ENCODE measurements around the gene ZNF276.

DNA sequence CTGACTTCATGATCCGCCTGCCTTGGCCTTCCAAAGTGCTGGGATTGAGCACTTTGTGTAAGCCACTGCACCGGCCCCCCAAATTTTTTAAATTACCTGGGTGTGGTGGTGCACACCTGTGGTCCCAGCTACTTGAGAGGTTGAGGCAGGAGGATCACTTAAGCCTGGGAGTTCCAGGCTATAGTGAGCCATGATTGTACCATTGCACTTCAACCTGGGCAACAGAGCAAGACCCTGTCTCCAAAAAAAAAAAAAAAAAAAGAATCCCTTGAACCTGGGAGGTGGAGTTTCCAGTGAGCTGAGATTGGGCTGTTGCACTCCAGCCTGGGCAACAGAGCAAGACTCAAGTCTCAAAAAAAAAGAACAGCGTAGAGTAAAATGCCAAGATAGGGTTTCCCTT is 15.2 kb downstream of the ZNF276 start:
- TF ChIP-seq, protein P1, sequence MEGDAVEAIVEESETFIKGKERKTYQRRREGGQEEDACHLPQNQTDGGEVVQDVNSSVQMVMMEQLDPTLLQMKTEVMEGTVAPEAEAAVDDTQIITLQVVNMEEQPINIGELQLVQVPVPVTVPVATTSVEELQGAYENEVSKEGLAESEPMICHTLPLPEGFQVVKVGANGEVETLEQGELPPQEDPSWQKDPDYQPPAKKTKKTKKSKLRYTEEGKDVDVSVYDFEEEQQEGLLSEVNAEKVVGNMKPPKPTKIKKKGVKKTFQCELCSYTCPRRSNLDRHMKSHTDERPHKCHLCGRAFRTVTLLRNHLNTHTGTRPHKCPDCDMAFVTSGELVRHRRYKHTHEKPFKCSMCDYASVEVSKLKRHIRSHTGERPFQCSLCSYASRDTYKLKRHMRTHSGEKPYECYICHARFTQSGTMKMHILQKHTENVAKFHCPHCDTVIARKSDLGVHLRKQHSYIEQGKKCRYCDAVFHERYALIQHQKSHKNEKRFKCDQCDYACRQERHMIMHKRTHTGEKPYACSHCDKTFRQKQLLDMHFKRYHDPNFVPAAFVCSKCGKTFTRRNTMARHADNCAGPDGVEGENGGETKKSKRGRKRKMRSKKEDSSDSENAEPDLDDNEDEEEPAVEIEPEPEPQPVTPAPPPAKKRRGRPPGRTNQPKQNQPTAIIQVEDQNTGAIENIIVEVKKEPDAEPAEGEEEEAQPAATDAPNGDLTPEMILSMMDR (conservative IDR thresholded peaks at IDR 0.05; ENCODE audit: low read depth, low read length) = no peak
- no peak for TF ChIP-seq EZH2phosphoT487 (IDR thresholded peaks at IDR 0.05; ENCODE audit: borderline replicate concordance, low read length)

All from PC-3 (cell line).